Mesenteric fat pad (tissue), 1 donor: Measurements from ENCODE around the gene TSHZ2. TPM values are rescaled to one million over a fixed set of nuclear protein-coding genes. Genes with fewer than 3 reads are reported as not detected.

Experiments
- DNase-seq: peaks from one replicate; pipeline ENCODE4 v3.0.0-alpha.2; 2020; ENCODE audit warnings: low spot score
- total RNA-seq: library from RNA; stranded (reverse); fragmentation: NEBNext Ultra II Directional; extraction: Animal tissue kit (Norgen Biotek cat#: 25700); gene quantifications from one replicate; pipeline ENCODE4 v1.2.1, GENCODE V29; 2021
- donor health status: DM: yes; HTN: yes; CAD: no.

TSHZ2 gene
- total RNA-seq, 1 donor from 2014 or later = 60.5 TPM

DNA sequence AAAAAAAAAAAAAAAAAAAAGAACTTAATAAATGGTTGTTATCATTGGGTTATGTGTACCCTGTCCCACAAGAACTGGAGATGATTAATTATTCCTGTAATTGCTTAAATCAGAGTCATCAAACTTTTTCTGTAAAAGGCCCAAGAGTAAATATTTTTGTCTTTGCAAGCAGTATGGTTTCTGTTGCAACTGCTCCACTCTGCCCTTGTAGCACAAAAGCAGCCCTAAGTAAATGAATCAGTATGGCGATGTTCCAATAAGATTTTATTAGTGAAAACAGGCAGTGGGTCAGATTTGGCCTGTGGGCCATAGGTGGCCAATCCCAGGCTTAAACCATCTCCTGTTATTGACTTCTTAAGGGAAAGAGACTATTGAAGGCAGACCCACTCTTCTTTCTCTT is 252.7 kb downstream of the TSHZ2 start:
- no peak for DNase-seq

DNA sequence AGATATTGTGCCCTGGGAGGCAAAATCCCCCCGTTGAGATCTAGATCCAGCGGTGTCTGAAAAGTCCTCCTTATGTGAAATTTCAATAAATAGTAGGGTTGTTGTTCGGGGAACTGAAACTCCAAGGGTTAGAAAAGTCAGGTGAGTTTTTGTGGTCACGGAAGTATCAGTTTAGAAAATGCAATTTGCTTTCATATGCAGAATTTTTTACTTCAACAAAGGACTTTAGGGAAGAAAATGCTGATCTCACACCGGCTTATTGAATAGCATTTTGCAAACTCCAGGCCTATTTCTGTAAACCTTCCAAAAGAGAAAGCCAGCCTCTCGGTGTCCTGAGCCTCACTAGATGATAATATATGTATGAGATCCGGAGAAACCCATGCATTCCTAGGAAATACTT is 254.7 kb downstream of the TSHZ2 start:
- DNase-seq = no peak

DNA sequence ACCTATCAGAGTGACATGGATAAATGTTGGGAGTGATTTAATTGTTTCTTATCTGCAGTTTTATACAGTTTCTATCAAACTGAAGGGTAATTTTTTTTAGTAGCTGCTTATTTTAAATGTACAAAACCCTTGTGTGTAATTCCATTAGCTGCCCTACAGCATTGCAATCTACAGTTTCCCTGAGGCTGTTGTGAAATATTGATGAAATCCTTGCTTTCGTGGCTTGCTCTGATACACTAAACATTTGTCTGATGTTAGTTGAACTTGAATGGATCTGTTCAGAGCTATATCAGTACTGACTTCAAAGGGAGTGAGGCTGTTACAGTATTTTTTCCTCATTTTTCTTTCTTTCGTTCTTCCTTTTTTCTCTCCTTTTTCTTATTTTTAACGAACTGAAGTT is 255.4 kb downstream of the TSHZ2 start:
- DNase-seq = no peak

DNA sequence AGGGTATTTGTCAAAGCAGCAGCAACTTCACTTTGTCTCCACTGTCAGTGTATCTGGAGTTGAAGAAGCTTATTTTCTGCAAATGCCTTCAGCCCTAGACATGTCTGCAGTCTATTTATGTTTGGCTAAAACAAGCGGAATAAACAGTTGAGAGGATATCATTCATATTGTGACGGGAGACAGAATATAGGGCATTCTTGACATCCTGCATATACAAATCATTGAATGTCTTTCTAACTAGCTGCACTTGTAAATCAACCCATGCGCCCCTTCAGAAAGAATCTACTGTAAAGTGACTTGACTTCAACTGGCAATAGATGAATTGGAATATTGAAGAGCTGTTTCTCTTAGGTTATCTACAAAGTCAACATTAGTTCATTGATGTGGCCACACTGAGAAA is 258.9 kb downstream of the TSHZ2 start:
- no peak for DNase-seq

DNA sequence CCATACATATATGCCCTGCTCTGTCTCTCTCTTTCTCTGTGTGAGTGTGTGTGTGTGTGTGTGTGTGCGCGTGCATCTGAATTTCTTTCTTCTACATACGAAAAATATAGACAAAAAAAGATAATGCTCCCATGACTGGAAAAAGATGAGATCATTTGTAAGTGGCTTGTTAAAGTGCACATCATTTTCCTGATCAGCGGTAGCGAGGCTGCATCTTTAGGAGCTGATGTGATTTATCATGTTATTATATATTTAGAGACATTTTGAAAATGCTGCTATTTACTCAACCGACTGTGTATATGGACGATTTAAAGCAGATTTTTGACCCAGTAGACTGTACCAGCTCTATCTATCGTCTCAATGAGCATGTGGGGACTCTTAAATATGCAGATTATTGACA is 265.3 kb downstream of the TSHZ2 start:
- no peak for DNase-seq

DNA sequence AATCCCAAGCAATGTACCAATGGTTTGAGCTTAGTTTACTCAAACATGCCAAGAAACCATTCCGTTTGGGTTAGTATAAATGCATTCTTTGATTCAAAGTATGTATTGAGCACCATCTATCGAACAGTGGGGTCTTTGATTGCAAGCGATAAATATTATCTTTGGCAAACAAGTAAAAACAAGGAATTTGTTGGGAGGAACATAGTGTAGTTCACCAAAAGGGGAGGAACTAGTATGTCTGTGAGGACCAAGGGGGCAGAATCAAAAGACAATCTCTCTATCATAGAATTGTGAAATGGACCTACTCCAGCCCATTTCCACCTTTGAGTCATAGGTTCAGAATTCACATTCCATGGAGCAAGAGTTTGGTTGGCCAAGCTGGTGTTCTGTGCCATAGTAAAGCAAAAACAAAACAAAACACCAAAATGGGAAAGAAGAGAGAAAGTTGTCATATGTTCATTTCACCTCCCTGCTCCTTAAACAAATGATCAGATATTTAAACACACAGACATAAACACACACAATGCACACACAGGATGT is 266.0 kb downstream of the TSHZ2 start:
- no peak for DNase-seq

DNA sequence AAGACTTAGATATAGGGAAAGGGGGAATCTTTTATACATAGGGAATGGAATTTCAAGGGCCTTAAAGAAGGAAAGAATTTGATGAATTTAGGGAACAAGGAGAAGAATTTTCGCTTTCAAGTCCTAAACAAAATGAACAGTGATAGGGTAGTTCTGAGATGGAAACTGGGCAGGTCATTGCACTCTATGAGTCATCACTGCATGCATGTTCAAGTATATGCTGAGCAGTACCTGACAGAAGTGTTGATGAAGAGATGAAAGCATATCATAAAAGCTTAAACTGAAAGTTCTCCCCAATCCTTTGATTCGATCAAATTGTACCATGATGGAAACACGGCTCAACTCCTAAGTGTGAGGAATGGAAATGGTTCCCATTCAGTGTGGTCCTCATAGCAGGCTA is 271.0 kb downstream of the TSHZ2 start:
- DNase-seq = no peak

DNA sequence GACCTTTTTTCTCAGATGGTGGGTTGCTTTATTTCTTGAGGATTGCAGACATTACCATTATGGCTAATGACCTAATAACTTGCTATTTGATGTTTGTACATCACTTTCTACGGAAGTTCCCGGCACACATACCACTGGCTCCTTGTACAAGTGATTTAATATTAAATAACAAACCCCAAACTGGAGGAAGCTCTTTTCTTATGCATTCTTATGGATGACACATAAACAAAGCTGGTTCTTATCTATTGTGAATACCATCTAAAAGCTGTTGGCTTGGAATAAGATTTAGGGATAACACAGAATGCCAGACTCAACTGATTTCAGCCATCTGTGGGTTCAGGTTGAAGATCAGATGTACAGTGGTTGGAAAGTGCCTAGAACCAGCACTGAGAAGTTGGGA is 272.6 kb downstream of the TSHZ2 start:
- no peak for DNase-seq

DNA sequence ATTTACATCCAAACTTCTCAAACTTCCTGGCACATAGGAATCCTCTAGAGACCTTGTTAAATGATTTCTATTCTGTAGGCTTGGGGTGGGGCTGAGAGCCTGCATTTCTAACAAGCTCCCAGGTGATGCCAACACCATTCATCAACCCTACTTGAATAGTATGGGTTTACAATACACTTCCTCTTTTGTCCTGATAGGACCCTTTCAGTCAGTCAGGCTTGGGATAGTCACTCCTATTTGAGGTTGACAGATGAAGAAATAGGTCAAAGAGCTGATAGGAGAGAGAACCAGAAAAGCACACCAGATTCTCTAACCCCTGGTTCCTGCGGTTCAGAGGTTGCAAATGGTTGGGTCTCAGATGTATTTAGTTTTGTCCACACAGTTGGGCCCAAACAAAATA is 273.4 kb downstream of the TSHZ2 start:
- DNase-seq = no peak

DNA sequence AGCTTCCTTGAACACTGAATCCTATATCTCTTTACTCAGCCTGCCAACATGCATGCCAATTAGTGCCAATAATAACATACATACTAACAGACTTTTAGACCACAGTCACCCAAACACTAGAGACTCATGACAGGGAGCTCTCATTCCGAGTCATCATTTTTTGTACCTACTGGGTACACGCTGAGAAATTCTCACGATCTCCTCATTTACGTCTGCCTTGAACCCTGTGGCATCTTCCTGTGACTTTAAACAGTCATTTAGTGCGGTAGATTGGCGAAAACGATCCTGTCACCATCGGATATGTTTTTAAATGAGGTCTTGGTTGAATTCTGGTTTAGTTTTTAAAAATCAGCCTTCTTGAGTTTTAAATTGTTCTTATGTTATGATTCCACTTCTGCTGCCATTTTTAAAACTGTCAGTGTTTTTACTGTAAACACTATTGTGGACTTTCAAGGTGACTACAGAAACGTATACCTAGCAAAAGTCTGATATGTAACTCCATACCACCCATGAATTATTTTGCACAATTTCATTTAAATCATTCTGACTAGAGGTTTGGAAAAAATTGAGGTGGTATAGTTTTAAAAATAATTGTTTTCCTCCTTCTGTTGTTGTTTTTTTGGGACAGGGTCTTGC is 275.4 kb downstream of the TSHZ2 start:
- no peak for DNase-seq

DNA sequence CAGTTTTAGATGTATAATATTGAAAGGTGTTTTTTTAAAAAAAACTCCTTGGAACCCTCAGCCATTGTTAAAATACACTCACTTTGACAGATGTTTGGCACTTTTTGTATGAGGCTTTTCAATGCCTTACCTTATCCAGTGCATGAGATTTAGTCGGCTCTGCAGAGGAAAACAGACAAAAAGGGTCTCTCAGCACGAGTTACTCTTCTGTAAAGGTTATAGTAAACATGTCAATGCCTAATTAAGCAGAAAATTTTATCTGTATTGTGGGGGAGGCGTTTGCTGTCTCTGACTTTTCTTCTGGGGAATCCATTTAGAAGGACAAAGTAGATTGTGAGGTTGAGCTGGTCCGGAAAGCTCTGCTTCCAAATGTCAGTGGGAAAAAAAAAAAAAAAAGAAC is 278.3 kb downstream of the TSHZ2 start:
- DNase-seq = no peak

DNA sequence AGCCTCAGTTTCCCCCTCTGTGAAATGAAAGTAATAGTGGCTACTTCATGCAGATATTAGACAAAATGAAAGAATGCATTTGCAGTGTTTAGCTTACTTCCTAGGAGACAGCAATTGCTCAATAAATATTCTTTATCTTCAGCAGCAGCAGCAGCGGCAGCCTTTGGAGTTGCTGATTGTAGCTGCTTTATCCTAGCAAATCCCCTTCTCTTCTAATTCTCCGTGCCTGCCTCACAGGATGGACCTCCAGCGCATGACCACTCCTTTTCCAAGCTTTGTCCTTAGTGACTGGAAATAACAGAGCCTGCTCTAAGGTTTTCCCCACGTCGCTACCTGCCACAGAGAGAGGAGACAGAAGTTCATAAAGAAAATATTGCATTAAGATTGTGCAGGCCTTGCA is 279.8 kb downstream of the TSHZ2 start:
- DNase-seq = no peak

DNA sequence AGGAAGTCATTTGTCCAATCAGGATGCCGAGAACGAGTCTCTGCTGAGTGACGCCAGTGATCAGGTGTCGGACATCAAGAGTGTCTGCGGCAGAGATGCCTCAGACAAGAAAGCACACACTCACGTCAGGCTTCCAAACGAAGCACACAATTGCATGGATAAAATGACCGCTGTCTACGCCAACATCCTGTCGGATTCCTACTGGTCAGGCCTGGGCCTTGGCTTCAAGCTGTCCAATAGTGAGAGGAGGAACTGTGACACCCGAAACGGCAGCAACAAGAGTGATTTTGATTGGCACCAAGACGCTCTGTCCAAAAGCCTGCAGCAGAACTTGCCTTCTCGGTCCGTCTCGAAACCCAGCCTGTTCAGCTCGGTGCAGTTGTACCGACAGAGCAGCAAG is 281.5 kb downstream of the TSHZ2 start:
- no peak for DNase-seq

DNA sequence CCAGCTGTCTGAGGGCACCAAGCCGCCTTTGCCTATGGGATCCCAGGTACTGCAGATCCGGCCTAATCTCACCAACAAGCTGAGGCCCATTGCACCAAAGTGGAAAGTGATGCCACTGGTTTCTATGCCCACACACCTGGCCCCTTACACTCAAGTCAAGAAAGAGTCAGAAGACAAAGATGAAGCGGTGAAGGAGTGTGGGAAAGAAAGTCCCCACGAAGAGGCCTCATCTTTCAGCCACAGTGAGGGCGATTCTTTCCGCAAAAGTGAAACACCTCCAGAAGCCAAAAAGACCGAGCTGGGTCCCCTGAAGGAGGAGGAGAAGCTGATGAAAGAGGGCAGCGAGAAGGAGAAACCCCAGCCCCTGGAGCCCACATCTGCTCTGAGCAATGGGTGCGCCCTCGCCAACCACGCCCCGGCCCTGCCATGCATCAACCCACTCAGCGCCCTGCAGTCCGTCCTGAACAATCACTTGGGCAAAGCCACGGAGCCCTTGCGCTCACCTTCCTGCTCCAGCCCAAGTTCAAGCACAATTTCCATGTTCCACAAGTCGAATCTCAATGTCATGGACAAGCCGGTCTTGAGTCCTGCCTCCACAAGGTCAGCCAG is 283.0 kb downstream of the TSHZ2 start:
- no peak for DNase-seq

DNA sequence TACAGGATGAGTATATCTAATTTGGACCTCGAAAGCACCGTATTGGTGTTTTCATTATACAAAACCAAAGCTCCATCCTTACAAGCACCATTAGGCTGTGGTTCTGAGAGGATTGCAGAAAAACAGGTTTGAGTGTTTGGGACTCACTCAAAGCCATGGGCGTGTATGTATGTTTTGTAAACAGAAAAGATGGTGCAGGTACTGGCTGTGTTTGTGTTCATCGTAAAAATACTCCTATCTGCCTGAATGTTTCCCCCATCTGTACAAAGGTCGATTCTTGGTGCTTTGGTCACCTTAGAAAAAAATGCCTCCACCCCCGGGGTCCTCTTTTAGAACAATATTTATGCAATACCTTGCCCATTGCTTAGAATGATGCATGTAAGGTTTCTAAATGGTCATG is 286.6 kb downstream of the TSHZ2 start:
- DNase-seq = no peak

DNA sequence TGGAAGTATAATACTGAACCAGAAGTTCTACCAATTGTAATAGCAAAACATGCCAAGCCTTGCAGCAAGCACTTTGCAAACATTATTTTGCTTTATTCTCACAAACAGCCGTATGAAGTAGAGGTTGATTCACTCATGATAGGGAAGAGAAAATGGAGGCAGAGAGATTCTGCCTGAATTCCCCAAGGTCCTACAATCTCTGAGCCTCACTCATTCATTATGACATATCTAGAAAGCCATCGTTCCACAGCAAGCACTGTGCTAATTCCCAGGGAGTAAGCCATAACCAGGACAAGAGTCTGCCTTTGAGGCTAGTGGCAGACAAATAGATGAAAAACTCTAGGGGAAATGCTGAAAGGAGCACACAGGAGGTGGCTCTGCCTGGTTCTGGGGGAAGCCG is 288.0 kb downstream of the TSHZ2 start:
- no peak for DNase-seq

DNA sequence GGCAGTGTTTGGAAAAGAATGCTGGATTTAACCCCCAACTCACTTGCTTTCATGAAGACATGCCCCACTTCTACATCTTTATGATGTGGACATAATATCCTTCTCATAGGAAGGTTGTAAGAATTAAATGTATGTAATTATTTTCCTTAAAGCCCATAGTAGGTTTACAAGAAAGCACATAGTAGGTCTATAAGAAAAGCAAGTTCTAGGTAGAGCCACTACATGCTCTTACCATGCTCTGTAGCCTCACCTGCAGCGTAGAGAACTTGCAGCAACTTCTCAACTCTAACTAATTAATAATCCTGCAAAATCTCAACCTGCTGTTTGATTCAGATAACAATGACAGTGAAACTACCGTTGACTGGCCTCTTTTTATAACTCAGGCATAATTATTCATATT is 288.4 kb downstream of the TSHZ2 start:
- DNase-seq = no peak

DNA sequence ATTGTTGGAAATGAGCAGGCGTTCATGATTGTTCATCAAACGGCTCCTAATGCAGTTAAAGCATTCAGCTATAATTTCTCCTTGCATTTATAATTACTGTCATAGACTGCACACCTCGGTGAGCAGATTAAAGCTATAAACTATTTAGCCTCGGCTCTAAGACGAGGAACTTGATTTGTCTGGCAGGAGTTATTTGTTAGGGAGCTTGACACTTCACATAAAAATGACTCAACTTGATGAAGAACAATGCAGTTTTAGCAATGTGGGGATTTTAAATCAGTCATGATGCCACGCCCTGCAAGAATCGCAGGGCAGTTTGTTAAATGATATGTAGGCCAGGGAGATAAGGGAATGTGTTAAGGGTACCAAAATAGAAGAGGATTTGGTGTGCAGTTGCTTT is 290.2 kb downstream of the TSHZ2 start:
- DNase-seq = no peak

DNA sequence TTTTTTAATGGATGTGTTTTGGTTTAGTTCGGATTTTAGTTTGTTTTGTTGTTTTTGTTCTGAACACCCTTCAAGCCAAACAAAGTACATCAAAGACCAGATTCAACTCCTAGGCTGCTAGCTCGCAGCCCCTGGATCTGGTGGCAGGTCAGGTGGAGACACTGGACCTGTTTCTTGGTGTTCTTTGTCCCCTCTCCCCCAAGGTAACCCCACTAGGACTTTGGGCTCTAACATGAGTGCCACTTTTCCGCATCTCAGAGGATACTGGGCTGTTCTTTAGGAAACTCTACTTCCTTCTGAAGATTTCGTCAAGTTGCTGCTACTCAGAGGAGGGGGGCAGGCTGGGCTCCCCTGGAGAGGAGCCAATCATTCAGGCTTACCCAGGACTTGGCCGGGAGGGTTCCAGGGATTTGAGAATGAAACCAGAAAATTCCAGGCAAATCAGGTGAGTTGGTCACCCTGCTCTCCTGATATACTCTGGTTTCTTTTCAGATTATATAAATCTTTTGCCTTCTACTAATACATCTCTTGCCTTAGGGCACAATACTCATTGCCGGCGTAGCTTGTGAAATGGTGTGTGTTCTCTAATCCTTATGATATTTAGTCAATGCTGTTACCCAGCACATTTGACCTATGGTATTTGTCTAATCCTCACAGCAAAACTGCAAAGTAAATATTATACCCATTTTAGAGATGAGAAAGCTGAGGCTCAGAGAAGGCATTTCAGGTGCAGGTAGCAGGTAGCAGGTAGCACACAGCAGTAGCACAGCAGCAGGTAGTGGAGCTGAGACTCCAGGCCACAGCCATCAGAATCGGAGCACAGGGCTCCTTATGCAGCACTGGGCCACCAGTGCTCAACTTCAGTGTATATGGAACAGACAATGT is 291.6 kb downstream of the TSHZ2 start:
- DNase-seq = no peak

DNA sequence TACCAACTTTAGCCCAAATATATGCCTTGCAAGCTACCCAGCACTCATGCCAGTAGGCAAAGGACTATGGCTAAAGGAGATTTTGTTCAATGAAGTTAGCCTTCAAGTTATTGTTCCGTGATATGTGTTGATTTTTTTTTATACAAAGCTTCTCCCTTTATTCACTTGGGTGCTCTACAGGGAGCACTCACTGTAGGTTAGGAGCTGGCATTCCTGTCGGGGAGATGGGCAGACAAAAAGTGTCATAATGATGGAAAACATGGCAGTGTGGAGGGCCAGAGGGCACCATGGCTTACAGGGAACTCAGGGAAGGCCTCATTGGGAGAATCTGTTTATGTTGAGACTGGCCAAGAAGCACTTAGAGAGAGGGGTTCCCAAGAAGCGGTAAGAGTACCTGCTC is 292.4 kb downstream of the TSHZ2 start:
- DNase-seq = no peak

DNA sequence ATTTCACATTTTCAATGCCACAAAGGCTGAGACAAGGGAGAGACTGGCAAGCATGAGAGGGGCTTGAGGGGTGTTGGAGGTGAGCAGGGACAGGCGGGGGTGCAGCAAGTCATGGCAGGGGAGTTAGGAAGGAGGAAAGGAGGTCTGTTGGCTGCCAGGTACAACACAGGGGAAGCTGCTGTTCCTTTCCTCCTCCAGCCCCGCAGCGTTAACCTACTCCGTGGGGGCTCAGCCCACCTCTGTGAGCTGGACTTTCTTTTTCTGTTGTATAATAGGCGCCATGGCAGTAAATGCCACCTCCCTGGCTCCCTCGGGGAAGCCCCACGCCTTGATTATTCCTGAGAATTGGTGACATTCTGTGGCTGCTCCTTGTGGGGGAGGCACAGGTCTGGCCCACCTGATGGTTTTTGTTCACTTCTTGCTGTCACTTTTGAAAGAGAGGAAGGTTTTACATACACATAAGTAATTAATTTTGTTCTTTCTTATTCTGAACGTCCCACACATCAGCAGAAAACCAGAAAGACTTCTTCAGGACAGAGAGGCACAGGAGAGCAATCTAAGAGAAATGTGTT is 293.2 kb downstream of the TSHZ2 start:
- DNase-seq = no peak

DNA sequence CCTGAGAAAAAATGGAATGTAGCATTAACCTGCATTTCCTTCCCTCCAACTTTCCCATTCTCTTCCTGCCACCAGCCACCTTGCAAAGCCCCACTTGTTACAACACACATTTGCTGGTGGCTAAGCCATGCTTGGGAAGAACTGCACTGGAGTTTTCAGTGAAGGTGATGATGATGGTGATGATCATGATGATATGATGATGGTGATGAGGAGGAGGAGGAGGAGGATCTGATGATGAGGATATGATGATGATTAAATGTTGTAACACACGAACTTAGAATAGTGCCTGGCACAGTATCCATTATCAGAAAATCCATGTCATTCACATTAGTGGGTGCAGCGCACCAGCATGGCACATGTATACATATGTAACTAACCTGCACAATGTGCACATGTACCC is 297.2 kb downstream of the TSHZ2 start:
- no peak for DNase-seq
